ENCODE measurements around the gene SLC1A7. TPM values are rescaled to one million over a fixed set of nuclear protein-coding genes. Genes with fewer than 3 reads are reported as not detected.

SLC1A7 gene
- total and polyA plus RNA-seq, 2 experiments from 2014 or later, result not detected

DNA sequence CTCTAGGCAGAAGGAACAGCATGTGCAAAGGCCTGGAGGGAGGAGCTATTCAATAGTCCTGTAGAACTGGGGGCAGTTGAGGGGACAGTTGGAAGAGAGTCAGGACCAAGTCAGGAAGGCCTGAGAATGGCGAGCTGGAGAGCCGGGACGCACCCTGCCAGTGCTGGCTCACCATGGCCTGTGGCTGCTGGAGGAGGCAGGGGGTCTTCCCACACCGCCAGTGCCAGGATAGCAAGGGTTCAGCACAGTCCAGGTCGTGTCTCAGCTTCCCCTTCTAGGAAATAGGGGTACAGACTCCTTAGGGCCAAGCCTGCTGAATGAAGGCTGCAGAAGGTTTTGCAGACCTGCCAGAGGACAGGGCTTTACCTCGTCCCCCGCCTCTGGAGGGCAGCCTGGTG is 73.2 kb downstream of the SLC1A7 start:
- no peak for DNase-seq (ENCODE audit: low spot score)
- Histone ChIP-seq H3K4me2 (no peak overlapping the region), H3K4me1 (ENCODE audit: insufficient read depth) (no peaks in the 10 kb centered on the region), H3F3A (replicated peaks; ENCODE audit: low read depth) (no peaks in the 10 kb centered on the region), H4K20me1 (replicated peaks; ENCODE audit: insufficient read depth) (no peaks in the 10 kb centered on the region), H3K27ac (ENCODE audit: low read depth) (no peak overlapping the region), H3K4me3 (no peak overlapping the region), H3K79me2 (replicated peaks; ENCODE audit: insufficient read depth) (no peaks in the 10 kb centered on the region), H3K9me2 (ENCODE audit: insufficient read depth) (no peaks in the 10 kb centered on the region), H3K36me3 (ENCODE audit: insufficient read depth) (no peaks in the 10 kb centered on the region), H3K27me3 (ENCODE audit: insufficient read depth) (peaks cover 9% of the 10 kb centered on the region), H2AFZ (no peak overlapping the region)
- Mint-ChIP-seq H3K4me3 (no peak overlapping the region), H3K9me3 (no peaks in the 10 kb centered on the region), H3K36me3 (ENCODE audit: low read depth) (no peaks in the 10 kb centered on the region), H3K27me3 (ENCODE audit: insufficient read depth, low read depth, poor library complexity) (peaks cover 11% of the 10 kb centered on the region), H3K27ac (no peak overlapping the region; the same call in 1 of the 2 replicates), H3K4me1 (peaks cover 2% of the 10 kb centered on the region; the same call in 2 of the 3 replicates)
- no peak for ATAC-seq
- no peak for TF ChIP-seq CREB1 (CRISPR knock-in tag; IDR thresholded peaks at IDR 0.05; ENCODE audit: low read depth)
- TF ChIP-seq NANOG (IDR thresholded peaks at IDR 0.05; ENCODE audit: borderline replicate concordance), result no peak
- no peak for TF ChIP-seq ZNF331 (CRISPR knock-in tag; IDR thresholded peaks at IDR 0.05; ENCODE audit: low read depth)
- no peak for TF ChIP-seq EZH2 (IDR thresholded peaks at IDR 0.05; ENCODE audit: low read depth, unreplicated experiment)
- no peak for TF ChIP-seq STAT1 (IDR thresholded peaks at IDR 0.05; ENCODE audit: unreplicated experiment)
- TF ChIP-seq, protein P1, sequence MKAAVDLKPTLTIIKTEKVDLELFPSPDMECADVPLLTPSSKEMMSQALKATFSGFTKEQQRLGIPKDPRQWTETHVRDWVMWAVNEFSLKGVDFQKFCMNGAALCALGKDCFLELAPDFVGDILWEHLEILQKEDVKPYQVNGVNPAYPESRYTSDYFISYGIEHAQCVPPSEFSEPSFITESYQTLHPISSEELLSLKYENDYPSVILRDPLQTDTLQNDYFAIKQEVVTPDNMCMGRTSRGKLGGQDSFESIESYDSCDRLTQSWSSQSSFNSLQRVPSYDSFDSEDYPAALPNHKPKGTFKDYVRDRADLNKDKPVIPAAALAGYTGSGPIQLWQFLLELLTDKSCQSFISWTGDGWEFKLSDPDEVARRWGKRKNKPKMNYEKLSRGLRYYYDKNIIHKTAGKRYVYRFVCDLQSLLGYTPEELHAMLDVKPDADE (IDR thresholded peaks at IDR 0.05), result no peak
- no peak for TF ChIP-seq POLR2AphosphoS5 (IDR thresholded peaks at IDR 0.05; ENCODE audit: low read depth)
- TF ChIP-seq EZH2phosphoT487 (IDR thresholded peaks at IDR 0.05; ENCODE audit: unreplicated experiment), result no peak
- TF ChIP-seq JUNB (IDR thresholded peaks at IDR 0.05; ENCODE audit: unreplicated experiment), result no peak
- TF ChIP-seq, protein P2, sequence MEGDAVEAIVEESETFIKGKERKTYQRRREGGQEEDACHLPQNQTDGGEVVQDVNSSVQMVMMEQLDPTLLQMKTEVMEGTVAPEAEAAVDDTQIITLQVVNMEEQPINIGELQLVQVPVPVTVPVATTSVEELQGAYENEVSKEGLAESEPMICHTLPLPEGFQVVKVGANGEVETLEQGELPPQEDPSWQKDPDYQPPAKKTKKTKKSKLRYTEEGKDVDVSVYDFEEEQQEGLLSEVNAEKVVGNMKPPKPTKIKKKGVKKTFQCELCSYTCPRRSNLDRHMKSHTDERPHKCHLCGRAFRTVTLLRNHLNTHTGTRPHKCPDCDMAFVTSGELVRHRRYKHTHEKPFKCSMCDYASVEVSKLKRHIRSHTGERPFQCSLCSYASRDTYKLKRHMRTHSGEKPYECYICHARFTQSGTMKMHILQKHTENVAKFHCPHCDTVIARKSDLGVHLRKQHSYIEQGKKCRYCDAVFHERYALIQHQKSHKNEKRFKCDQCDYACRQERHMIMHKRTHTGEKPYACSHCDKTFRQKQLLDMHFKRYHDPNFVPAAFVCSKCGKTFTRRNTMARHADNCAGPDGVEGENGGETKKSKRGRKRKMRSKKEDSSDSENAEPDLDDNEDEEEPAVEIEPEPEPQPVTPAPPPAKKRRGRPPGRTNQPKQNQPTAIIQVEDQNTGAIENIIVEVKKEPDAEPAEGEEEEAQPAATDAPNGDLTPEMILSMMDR (conservative IDR thresholded peaks at IDR 0.05; ENCODE audit: low read depth in 2 of 2), result no peak
- TF ChIP-seq, protein P3, sequence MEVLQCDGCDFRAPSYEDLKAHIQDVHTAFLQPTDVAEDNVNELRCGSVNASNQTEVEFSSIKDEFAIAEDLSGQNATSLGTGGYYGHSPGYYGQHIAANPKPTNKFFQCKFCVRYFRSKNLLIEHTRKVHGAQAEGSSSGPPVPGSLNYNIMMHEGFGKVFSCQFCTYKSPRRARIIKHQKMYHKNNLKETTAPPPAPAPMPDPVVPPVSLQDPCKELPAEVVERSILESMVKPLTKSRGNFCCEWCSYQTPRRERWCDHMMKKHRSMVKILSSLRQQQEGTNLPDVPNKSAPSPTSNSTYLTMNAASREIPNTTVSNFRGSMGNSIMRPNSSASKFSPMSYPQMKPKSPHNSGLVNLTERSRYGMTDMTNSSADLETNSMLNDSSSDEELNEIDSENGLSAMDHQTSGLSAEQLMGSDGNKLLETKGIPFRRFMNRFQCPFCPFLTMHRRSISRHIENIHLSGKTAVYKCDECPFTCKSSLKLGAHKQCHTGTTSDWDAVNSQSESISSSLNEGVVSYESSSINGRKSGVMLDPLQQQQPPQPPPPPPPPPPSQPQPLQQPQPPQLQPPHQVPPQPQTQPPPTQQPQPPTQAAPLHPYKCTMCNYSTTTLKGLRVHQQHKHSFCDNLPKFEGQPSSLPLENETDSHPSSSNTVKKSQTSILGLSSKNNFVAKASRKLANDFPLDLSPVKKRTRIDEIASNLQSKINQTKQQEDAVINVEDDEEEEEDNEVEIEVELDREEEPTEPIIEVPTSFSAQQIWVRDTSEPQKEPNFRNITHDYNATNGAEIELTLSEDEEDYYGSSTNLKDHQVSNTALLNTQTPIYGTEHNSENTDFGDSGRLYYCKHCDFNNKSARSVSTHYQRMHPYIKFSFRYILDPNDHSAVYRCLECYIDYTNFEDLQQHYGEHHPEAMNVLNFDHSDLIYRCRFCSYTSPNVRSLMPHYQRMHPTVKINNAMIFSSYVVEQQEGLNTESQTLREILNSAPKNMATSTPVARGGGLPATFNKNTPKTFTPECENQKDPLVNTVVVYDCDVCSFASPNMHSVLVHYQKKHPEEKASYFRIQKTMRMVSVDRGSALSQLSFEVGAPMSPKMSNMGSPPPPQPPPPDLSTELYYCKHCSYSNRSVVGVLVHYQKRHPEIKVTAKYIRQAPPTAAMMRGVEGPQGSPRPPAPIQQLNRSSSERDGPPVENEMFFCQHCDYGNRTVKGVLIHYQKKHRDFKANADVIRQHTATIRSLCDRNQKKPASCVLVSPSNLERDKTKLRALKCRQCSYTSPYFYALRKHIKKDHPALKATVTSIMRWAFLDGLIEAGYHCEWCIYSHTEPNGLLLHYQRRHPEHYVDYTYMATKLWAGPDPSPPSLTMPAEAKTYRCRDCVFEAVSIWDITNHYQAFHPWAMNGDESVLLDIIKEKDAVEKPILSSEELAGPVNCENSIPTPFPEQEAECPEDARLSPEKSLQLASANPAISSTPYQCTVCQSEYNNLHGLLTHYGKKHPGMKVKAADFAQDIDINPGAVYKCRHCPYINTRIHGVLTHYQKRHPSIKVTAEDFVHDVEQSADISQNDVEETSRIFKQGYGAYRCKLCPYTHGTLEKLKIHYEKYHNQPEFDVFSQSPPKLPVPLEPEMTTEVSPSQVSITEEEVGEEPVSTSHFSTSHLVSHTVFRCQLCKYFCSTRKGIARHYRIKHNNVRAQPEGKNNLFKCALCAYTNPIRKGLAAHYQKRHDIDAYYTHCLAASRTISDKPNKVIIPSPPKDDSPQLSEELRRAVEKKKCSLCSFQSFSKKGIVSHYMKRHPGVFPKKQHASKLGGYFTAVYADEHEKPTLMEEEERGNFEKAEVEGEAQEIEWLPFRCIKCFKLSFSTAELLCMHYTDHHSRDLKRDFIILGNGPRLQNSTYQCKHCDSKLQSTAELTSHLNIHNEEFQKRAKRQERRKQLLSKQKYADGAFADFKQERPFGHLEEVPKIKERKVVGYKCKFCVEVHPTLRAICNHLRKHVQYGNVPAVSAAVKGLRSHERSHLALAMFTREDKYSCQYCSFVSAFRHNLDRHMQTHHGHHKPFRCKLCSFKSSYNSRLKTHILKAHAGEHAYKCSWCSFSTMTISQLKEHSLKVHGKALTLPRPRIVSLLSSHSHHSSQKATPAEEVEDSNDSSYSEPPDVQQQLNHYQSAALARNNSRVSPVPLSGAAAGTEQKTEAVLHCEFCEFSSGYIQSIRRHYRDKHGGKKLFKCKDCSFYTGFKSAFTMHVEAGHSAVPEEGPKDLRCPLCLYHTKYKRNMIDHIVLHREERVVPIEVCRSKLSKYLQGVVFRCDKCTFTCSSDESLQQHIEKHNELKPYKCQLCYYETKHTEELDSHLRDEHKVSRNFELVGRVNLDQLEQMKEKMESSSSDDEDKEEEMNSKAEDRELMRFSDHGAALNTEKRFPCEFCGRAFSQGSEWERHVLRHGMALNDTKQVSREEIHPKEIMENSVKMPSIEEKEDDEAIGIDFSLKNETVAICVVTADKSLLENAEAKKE (CRISPR knock-in tag; IDR thresholded peaks at IDR 0.05), result no peak
- TF ChIP-seq, protein P4, sequence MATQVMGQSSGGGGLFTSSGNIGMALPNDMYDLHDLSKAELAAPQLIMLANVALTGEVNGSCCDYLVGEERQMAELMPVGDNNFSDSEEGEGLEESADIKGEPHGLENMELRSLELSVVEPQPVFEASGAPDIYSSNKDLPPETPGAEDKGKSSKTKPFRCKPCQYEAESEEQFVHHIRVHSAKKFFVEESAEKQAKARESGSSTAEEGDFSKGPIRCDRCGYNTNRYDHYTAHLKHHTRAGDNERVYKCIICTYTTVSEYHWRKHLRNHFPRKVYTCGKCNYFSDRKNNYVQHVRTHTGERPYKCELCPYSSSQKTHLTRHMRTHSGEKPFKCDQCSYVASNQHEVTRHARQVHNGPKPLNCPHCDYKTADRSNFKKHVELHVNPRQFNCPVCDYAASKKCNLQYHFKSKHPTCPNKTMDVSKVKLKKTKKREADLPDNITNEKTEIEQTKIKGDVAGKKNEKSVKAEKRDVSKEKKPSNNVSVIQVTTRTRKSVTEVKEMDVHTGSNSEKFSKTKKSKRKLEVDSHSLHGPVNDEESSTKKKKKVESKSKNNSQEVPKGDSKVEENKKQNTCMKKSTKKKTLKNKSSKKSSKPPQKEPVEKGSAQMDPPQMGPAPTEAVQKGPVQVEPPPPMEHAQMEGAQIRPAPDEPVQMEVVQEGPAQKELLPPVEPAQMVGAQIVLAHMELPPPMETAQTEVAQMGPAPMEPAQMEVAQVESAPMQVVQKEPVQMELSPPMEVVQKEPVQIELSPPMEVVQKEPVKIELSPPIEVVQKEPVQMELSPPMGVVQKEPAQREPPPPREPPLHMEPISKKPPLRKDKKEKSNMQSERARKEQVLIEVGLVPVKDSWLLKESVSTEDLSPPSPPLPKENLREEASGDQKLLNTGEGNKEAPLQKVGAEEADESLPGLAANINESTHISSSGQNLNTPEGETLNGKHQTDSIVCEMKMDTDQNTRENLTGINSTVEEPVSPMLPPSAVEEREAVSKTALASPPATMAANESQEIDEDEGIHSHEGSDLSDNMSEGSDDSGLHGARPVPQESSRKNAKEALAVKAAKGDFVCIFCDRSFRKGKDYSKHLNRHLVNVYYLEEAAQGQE (IDR thresholded peaks at IDR 0.05; ENCODE audit: unreplicated experiment), result no peak
- no peak for TF ChIP-seq ZNF114 (CRISPR knock-in tag; IDR thresholded peaks at IDR 0.05)
